ENCODE data around the gene ZNF276.

DNA sequence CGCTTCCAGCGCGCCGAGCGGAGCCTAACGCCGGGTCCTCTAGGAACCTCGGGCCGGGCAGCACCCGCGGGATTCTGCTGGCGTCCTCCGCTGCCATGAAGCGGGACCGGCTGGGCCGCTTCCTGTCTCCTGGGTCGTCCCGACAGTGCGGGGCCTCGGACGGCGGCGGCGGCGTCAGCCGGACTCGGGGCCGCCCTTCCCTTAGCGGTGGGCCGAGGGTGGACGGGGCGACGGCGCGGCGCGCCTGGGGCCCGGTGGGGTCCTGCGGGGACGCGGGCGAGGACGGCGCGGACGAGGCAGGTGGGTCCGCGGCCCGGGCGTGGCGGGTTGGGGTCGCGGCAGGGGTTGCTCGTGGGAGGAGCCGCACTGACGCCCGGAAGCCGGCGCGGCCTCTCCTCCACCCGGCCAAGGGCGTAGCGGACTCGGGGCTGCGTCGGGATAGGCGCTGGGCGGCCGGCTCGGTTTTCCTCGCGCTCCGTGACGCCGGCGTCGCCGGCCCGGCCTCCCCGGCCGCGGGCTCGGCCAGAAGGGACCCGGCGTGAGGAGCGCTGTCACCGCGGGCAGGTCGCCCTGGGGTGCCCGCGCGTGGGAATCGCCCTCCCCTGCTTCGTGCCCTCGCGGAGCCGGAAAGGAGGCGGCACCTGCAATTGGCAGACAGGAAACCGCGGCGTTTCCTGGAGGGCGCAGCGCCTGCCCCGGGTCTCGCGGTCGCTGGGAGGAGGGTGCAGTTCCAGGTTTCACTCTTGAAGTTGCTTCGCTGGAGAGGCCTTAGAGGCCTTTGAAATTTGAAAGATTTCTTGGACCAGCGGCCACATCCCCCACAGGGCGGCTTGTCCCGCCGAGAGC, 432 bp downstream of the ZNF276 start:
- no peak for TF ChIP-seq EZH2 (optimal IDR thresholded peaks at IDR 0.05; ENCODE audit: low read depth, low read length)
- no peak for TF ChIP-seq EZH2phosphoT487 (IDR thresholded peaks at IDR 0.05; ENCODE audit: low read length)
- TF ChIP-seq, protein P1, sequence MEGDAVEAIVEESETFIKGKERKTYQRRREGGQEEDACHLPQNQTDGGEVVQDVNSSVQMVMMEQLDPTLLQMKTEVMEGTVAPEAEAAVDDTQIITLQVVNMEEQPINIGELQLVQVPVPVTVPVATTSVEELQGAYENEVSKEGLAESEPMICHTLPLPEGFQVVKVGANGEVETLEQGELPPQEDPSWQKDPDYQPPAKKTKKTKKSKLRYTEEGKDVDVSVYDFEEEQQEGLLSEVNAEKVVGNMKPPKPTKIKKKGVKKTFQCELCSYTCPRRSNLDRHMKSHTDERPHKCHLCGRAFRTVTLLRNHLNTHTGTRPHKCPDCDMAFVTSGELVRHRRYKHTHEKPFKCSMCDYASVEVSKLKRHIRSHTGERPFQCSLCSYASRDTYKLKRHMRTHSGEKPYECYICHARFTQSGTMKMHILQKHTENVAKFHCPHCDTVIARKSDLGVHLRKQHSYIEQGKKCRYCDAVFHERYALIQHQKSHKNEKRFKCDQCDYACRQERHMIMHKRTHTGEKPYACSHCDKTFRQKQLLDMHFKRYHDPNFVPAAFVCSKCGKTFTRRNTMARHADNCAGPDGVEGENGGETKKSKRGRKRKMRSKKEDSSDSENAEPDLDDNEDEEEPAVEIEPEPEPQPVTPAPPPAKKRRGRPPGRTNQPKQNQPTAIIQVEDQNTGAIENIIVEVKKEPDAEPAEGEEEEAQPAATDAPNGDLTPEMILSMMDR (IDR thresholded peaks at IDR 0.05; ENCODE audit: low read length), result no peak
